ENCODE results near the gene TMEM119. TPM values are rescaled to one million over a fixed set of nuclear protein-coding genes. Genes with fewer than 3 reads are reported as not detected.

The TMEM119 gene
- total and polyA plus RNA-seq, 9 of the 15 experiments (the other 6 are each of a cell fraction or from before 2014, with no cell fraction given): 0.18 TPM; not detected in 8

DNA sequence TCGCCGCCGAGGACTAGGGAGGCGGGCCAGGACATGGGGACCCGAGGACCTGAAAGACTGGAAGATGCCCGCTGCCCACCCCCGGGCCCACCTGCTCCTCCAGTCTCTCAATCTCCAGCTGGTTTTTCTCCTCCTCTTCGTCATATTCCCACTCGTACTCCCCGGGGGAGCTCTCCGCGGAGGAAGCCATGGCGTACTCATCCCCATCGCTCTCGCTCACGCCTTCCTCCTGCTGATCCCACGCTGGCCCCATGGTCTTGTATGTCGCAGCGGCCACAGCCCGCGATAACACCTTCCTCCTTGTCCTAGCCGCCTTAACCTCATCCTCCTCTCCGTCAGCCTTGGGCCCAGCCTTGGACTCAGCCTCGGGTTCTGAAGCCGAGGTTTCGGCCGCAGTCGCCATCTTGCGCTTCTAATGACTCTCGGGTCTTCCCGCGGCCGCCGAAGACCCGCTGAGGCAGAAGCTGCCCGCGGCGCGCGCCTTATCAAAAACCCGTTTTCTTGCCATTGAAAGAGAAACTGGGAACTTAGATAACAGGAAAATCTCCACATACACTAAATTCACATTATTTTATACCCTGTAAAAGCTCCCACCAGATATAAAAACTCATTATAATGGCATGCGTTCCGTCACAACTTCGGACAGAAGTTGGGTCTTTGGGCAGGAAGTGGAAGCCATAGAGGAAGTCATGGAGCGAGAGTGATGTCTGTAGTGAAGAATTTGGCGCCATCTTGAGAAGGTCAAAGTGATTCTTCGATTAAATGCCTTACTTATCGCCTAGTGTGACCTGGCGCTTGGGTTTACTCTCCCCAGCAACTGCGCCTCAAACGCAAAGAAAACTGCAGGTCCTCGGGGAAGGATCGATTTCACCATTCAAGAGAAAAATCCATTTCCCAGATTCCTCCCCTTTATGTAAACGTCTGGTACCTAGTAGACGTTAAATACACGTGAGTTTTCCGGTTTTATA, 36.8 kb downstream of the TMEM119 start, which contains the start of gene SART3 (continued):
- TF ChIP-seq CREB3 (tag; conservative IDR thresholded peaks at IDR 0.05; ENCODE audit: low read depth) (peak; percentile 63; the same call in 1 of the 2 replicates), ZNF707 (CRISPR knock-in tag; conservative IDR thresholded peaks at IDR 0.05) (no peak), SPI1 (IDR thresholded peaks at IDR 0.05; ENCODE audit: borderline replicate concordance, low read depth, low read length) (peak; percentile 92), FOXM1 (IDR thresholded peaks at IDR 0.05; ENCODE audit: low read depth) (0 out of 2 replicates have a peak, but pooled peaks have one; percentile 16), FOXM1 (CRISPR knock-in tag; IDR thresholded peaks at IDR 0.05; ENCODE audit: low read depth) (no peak), CREM (IDR thresholded peaks at IDR 0.05; ENCODE audit: low read depth) (peak; percentile 86), NCOA1 (IDR thresholded peaks at IDR 0.05; ENCODE audit: low read depth) (peak; percentile 27; the same call in 1 of the 2 replicates), BRD4 (IDR thresholded peaks at IDR 0.05) (peak; percentile 85; the same call in 1 of the 2 replicates), NFIX (CRISPR knock-in tag; IDR thresholded peaks at IDR 0.05; ENCODE audit: low read depth) (no peak), ZEB2 (IDR thresholded peaks at IDR 0.05) (no peak), NFIC (IDR thresholded peaks at IDR 0.05) (peak; percentile 12; the same call in 1 of the 2 replicates), ARID1B (IDR thresholded peaks at IDR 0.05) (0 out of 2 replicates have a peak, but pooled peaks have one; percentile 9), DACH1 (IDR thresholded peaks at IDR 0.05; ENCODE audit: partially characterized antibody) (peak; percentile 92), FOSL1 (tag; conservative IDR thresholded peaks at IDR 0.05) (0 out of 2 replicates have a peak, but pooled peaks have one; percentile 51), RB1 (IDR thresholded peaks at IDR 0.05; ENCODE audit: low read depth) (peak; percentile 76; the same call in 1 of the 2 replicates), TAF7 (tag; IDR thresholded peaks at IDR 0.05) (peak; percentile 98), SIN3B (IDR thresholded peaks at IDR 0.05; ENCODE audit: low read depth) (peak; percentile 96), TEAD1 (CRISPR knock-in tag; IDR thresholded peaks at IDR 0.05) (peak; percentile 68 to 72; a peak in 3 of 4 replicates)
- TF ChIP-seq, protein P1, sequence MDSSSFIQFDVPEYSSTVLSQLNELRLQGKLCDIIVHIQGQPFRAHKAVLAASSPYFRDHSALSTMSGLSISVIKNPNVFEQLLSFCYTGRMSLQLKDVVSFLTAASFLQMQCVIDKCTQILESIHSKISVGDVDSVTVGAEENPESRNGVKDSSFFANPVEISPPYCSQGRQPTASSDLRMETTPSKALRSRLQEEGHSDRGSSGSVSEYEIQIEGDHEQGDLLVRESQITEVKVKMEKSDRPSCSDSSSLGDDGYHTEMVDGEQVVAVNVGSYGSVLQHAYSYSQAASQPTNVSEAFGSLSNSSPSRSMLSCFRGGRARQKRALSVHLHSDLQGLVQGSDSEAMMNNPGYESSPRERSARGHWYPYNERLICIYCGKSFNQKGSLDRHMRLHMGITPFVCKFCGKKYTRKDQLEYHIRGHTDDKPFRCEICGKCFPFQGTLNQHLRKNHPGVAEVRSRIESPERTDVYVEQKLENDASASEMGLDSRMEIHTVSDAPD (CRISPR knock-in tag; IDR thresholded peaks at IDR 0.05): no peak
- TF ChIP-seq, protein P2, sequence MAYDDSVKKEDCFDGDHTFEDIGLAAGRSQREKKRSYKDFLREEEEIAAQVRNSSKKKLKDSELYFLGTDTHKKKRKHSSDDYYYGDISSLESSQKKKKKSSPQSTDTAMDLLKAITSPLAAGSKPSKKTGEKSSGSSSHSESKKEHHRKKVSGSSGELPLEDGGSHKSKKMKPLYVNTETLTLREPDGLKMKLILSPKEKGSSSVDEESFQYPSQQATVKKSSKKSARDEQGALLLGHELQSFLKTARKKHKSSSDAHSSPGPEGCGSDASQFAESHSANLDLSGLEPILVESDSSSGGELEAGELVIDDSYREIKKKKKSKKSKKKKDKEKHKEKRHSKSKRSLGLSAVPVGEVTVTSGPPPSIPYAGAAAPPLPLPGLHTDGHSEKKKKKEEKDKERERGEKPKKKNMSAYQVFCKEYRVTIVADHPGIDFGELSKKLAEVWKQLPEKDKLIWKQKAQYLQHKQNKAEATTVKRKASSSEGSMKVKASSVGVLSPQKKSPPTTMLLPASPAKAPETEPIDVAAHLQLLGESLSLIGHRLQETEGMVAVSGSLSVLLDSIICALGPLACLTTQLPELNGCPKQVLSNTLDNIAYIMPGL (CRISPR knock-in tag; IDR thresholded peaks at IDR 0.05): peak; percentile 91; the same call in 1 of the 2 replicates
- TF ChIP-seq, protein P3, sequence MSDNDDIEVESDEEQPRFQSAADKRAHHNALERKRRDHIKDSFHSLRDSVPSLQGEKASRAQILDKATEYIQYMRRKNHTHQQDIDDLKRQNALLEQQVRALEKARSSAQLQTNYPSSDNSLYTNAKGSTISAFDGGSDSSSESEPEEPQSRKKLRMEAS (CRISPR knock-in tag; IDR thresholded peaks at IDR 0.05): no peak; the same call in 1 of the 2 replicates
- TF ChIP-seq, protein P4, sequence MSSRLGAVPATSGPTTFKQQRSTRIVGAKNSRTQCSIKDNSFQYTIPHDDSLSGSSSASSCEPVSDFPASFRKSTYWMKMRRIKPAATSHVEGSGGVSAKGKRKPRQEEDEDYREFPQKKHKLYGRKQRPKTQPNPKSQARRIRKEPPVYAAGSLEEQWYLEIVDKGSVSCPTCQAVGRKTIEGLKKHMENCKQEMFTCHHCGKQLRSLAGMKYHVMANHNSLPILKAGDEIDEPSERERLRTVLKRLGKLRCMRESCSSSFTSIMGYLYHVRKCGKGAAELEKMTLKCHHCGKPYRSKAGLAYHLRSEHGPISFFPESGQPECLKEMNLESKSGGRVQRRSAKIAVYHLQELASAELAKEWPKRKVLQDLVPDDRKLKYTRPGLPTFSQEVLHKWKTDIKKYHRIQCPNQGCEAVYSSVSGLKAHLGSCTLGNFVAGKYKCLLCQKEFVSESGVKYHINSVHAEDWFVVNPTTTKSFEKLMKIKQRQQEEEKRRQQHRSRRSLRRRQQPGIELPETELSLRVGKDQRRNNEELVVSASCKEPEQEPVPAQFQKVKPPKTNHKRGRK (tag; IDR thresholded peaks at IDR 0.05): no peak
